Sigmoid colon (tissue), 7 donors: ENCODE measurements around the gene AMOTL2. TPM values are rescaled to one million over a fixed set of nuclear protein-coding genes. Genes with fewer than 3 reads are reported as not detected.

ENCODE experiments used
- DNase-seq: peaks from one replicate; pipeline ENCODE4 v3.0.0-alpha.2; 2019
- H3K27ac ChIP-seq, 4 donors: fragments of 200-600 bp; sonication (generic); one replicate each; pipeline ENCODE4 v1.5.1; 2016 to 2019; ENCODE audit warnings: mild to moderate bottlenecking in 1 of 4
- H3K27me3 ChIP-seq, 3 donors: fragments of 200-600 bp; sonication (generic); one replicate each; pipeline ENCODE4 v1.5.1; 2019; ENCODE audit warnings: mild to moderate bottlenecking in 1 of 3
- H3K36me3 ChIP-seq, 4 donors: fragments of 200-600 bp; sonication (generic); one replicate each; pipeline ENCODE4 v1.5.1; 2016 to 2019
- H3K4me1 ChIP-seq, 4 donors: fragments of 200-600 bp; sonication (generic); one replicate each; pipeline ENCODE4 v1.5.1; 2017 to 2019
- H3K4me3 ChIP-seq, 4 donors: fragments of 200-600 bp; sonication (generic); one replicate each; pipeline ENCODE4 v1.5.1; 2017 to 2019; ENCODE audit warnings: mild to moderate bottlenecking in 2 of 4, moderate library complexity in 1 of 4
- H3K9me3 ChIP-seq, 4 donors: fragments of 200-600 bp in 3 of 4; sonication (generic) in 3 of 4; one replicate each; pipeline versions ENCODE4 v1.5.1 to v1.6.1; 2013 to 2019
- EP300 ChIP-seq, 4 donors: sonication (generic); formaldehyde crosslinking; IDR thresholded peaks; one replicate each; pipeline ENCODE4 v1.6.1; 2017; ENCODE audit warnings: antibody characterized with exemption in 4 of 4
- POLR2A ChIP-seq, 2 donors: fragments of 450-650 bp; IDR thresholded peaks; one replicate each; pipeline ENCODE4 v1.6.1; 2016; ENCODE audit warnings: antibody characterized with exemption in 2 of 2, mild to moderate bottlenecking in 2 of 2, moderate library complexity in 2 of 2
- POLR2AphosphoS5 ChIP-seq, 4 donors: sonication (generic); formaldehyde crosslinking; IDR thresholded peaks; one replicate each; pipeline ENCODE4 v1.6.1; 2017; ENCODE audit warnings: antibody characterized with exemption in 4 of 4
- WGBS, 2 donors: extraction: QIAGEN DNeasy Blood & Tissue Kit; methylation state at CpG; one replicate each; pipeline ENCODE4 v1.1.7; 2013; 5-methylcytosine and 5-hydroxymethylcytosine counted together
- intact Hi-C: fragments of 100-400 bp; cut with DNase I; formaldehyde crosslinking; loops from one replicate; pipeline ENCODE4 v1.15.1; 2023
- polyA plus RNA-seq, 3 donors: library from polyadenylated mRNA; stranded (reverse); fragments of 200-250 nt; gene quantifications; one replicate each; pipeline ENCODE4 v1.2.3, GENCODE V29; 2013
- total RNA-seq, 4 donors: library from RNA; depleted of rRNA; stranded (reverse); fragments of >200 nt; gene quantifications; one replicate each; pipeline ENCODE4 v1.1.0, GENCODE V29; 2016
- TF ChIP-seq, protein P1 (sequence below), 4 experiments: fragments of 450-650 bp in 3 of 4; fragments of 200-600 bp in 1 of 4; IDR thresholded peaks; one replicate each; pipeline ENCODE4 v1.5.1; 2016 to 2019; ENCODE audit warnings: antibody characterized with exemption in 4 of 4, mild to moderate bottlenecking in 3 of 4, moderate library complexity in 2 of 4
- donor health status: healthy with polysubstance abuse.
- donor health status: Bipolar disorder and iron deficiency.
- donor health status: healthy.

The AMOTL2 gene
- total and polyA plus RNA-seq, 7 donors, result 1.6 to 112 (median 43.5) TPM

DNA sequence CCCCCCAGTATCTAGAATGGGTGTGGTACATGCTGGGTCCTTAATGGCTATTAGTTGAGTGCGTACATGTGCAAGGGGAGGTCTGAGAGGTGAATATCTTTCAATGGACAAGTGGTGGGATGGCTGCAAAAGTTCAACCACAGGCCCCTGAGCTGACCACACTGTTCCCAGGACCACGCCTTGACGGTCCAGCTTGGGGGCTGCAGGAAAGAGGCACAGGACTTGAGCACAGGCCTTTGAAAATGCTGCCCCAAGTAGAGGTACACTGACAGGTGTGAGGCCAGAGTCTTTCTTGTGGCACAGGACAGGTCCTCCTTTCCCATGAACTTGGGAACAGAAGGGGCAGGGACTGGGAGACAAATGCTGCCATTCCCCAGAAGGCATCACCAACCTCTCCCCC is 24.0 kb downstream of the AMOTL2 start:
- intact Hi-C loops, result no loop called here
- H3K27ac ChIP-seq, result peak overlapping the region in 3 of 4 donors; percentile 71 to 100 (median 98)
- DNase-seq, result no peak
- H3K4me3 ChIP-seq, result no peak overlapping the region
- H3K9me3 ChIP-seq, result no peaks in the 10 kb centered on the region
- H3K36me3 ChIP-seq, result peaks cover 0 to 15% (median 5%) of the 10 kb centered on the region in 4 donors
- H3K4me1 ChIP-seq, result peaks cover 0 to 59% (median 45%) of the 10 kb centered on the region in 4 donors
- H3K27me3 ChIP-seq, result no peaks in the 10 kb centered on the region
- WGBS, 2 donors, result 95 to 96% methylated on average over 3 of the region's 3 CpGs
- TF ChIP-seq POLR2A (IDR thresholded peaks at IDR 0.05) (no peak), POLR2AphosphoS5 (IDR thresholded peaks at IDR 0.05) (no peak), EP300 (IDR thresholded peaks at IDR 0.05) (no peak)
- TF ChIP-seq, protein P1, sequence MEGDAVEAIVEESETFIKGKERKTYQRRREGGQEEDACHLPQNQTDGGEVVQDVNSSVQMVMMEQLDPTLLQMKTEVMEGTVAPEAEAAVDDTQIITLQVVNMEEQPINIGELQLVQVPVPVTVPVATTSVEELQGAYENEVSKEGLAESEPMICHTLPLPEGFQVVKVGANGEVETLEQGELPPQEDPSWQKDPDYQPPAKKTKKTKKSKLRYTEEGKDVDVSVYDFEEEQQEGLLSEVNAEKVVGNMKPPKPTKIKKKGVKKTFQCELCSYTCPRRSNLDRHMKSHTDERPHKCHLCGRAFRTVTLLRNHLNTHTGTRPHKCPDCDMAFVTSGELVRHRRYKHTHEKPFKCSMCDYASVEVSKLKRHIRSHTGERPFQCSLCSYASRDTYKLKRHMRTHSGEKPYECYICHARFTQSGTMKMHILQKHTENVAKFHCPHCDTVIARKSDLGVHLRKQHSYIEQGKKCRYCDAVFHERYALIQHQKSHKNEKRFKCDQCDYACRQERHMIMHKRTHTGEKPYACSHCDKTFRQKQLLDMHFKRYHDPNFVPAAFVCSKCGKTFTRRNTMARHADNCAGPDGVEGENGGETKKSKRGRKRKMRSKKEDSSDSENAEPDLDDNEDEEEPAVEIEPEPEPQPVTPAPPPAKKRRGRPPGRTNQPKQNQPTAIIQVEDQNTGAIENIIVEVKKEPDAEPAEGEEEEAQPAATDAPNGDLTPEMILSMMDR (IDR thresholded peaks at IDR 0.05), result no peak

DNA sequence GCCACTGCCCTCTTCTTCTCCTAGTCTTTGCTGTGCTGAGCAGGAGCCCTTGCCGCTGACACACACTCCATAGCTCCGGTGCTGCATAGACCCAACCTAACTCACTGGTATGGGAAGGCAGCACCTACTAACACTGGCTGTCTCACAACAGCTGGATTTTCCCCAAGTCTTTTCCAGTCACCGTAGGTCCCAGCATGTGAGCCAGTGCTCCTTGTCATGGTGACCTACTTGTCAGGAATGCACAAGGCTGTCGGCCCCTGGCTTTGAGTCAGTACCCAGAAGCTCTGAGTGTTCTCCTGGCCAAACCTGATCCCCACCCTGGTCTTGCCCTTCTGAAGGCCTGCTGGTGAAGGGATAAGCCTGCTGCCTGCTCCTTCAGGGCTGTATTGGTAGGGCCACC is 25.7 kb downstream of the AMOTL2 start:
- TF ChIP-seq, protein P1 (IDR thresholded peaks at IDR 0.05), result no peak
- no peak for TF ChIP-seq POLR2AphosphoS5 (IDR thresholded peaks at IDR 0.05)
- no peak for TF ChIP-seq EP300 (IDR thresholded peaks at IDR 0.05)
- TF ChIP-seq POLR2A (IDR thresholded peaks at IDR 0.05), result no peak
- 76 to 92% methylated on average over 4 of the region's 4 CpGs for WGBS, 2 donors
- peak; percentile 54 for DNase-seq

DNA sequence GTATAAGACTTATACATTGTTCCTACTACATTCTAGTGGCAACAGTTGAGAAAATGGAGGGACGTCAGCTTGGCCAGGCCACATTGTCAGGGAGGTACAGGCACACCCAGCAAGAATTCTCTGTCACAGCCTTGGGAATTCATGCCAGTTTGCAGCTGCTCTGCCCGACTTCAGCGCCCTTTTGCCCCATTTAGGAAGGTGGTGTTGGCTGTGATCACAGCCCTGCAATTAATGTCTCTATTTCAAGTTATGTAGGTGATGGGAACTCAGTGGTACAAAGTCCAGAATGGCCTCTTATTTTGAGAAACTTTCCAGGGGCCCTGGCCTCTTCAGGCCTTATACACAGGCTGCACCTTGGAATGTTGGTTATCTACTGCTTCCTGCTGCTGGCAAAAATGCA is 26.7 kb downstream of the AMOTL2 start:
- 19 to 69% methylated on average over 3 of the region's 3 CpGs for WGBS, 2 donors
- H3K9me3 ChIP-seq, result no peaks in the 10 kb centered on the region
- H3K27me3 ChIP-seq, result no peaks in the 10 kb centered on the region
- no peak overlapping the region for H3K4me3 ChIP-seq
- H3K27ac ChIP-seq, result no peak overlapping the region
- TF ChIP-seq POLR2AphosphoS5 (IDR thresholded peaks at IDR 0.05), result no peak
- peak; percentile 44 for DNase-seq
- intact Hi-C loops, result no loop called here
- H3K4me1 ChIP-seq, result peaks cover 0 to 32% (median 22%) of the 10 kb centered on the region in 4 donors
- H3K36me3 ChIP-seq, result no peaks in the 10 kb centered on the region

More for the DNA sequence above, 25.7 kb downstream of the AMOTL2 start:
- Histone ChIP-seq H3K36me3 (no peaks in the 10 kb centered on the region), H3K4me3 (no peak overlapping the region), H3K4me1 (peaks cover 0 to 42% (median 29%) of the 10 kb centered on the region in 4 donors), H3K27me3 (no peaks in the 10 kb centered on the region), H3K27ac (peak overlapping the region in 1 of 4 donors; percentile 3), H3K9me3 (no peaks in the 10 kb centered on the region)
- intact Hi-C loops, result no loop called here

DNA sequence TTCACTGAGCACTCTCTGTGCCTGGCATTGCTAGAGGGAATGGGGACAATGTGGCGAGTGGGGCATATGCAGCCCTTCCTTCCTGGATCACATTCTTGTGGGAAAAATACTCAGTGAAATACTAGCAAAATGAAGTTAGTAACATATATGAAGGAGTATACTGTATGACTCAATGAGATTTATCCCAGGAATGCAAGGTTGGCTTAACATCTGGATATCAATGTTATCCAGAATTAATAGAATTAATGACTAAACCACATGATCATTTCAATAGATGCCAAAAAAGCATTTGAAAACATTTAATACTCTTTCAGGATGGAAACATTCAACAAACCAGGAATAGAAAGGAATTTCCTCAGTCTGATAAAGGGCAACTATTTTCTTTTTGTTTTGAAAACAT is 27.5 kb downstream of the AMOTL2 start:
- H3K27ac ChIP-seq, result no peak overlapping the region
- WGBS, 2 donors, result 1 to 47% methylated on average over 1 of the region's 1 CpG
- no peak overlapping the region for H3K4me3 ChIP-seq
- H3K27me3 ChIP-seq, result no peaks in the 10 kb centered on the region
- TF ChIP-seq POLR2AphosphoS5 (IDR thresholded peaks at IDR 0.05) (no peak), POLR2A (IDR thresholded peaks at IDR 0.05) (no peak), EP300 (IDR thresholded peaks at IDR 0.05) (no peak)
- TF ChIP-seq, protein P1 (IDR thresholded peaks at IDR 0.05), result no peak
- no peaks in the 10 kb centered on the region for H3K9me3 ChIP-seq
- peaks cover 0 to 24% (median 15%) of the 10 kb centered on the region in 4 donors for H3K4me1 ChIP-seq
- no peaks in the 10 kb centered on the region for H3K36me3 ChIP-seq
- intact Hi-C loops, result no loop called here
- no peak for DNase-seq

DNA sequence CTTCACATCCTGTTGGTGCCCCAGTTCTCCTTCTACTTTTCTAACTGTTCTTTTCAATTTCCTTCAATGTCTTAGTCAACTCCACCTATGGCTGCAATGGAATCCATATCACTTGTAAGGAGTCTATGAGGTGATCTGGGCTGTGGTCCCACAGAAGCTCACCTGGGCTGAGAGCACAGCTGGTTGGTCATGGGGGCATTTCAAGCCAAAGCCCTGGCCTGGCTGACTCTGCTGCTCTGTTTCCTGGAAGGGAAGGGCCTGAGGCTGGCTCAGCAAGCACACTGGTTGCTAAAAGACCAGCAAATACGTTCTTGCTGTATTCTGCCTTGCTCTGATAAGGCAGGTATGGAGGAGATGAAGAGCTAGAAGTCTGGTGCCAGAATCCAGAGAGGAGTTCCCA is 29.0 kb downstream of the AMOTL2 start:
- Histone ChIP-seq H3K27ac (no peak overlapping the region), H3K4me3 (no peak overlapping the region), H3K9me3 (no peaks in the 10 kb centered on the region), H3K27me3 (no peaks in the 10 kb centered on the region), H3K4me1 (peaks cover 0 to 10% (median 7%) of the 10 kb centered on the region in 4 donors), H3K36me3 (no peaks in the 10 kb centered on the region)
- peak; percentile 9 for DNase-seq
- intact Hi-C loops, result no loop called here
- WGBS, 2 donors, result 71 to 76% methylated on average over 1 of the region's 1 CpG
- TF ChIP-seq POLR2AphosphoS5 (IDR thresholded peaks at IDR 0.05) (no peak), EP300 (IDR thresholded peaks at IDR 0.05) (no peak), POLR2A (IDR thresholded peaks at IDR 0.05) (no peak)
- TF ChIP-seq, protein P1 (IDR thresholded peaks at IDR 0.05), result no peak
